GM20000 (cell line): ENCODE results near the gene IQGAP3.
"Not testable (repeated sequence)": the region's sequence is repeated elsewhere in the genome, so short reads cannot be mapped to it uniquely, and the experiment has no call there.

Source experiments
- DNase-seq: peaks from one replicate; pipeline ENCODE4 v3.0.0; 2012; ENCODE audit warnings: low spot score
- TF ChIP-seq, protein P1 (sequence below): IDR thresholded peaks from 2 replicates; pipeline ENCODE4 v1.5.1; 2012; ENCODE audit warnings: mild to moderate bottlenecking, control low read depth; ENCODE audit errors: extremely low read depth, missing control alignments

Gene IQGAP3, protein sequence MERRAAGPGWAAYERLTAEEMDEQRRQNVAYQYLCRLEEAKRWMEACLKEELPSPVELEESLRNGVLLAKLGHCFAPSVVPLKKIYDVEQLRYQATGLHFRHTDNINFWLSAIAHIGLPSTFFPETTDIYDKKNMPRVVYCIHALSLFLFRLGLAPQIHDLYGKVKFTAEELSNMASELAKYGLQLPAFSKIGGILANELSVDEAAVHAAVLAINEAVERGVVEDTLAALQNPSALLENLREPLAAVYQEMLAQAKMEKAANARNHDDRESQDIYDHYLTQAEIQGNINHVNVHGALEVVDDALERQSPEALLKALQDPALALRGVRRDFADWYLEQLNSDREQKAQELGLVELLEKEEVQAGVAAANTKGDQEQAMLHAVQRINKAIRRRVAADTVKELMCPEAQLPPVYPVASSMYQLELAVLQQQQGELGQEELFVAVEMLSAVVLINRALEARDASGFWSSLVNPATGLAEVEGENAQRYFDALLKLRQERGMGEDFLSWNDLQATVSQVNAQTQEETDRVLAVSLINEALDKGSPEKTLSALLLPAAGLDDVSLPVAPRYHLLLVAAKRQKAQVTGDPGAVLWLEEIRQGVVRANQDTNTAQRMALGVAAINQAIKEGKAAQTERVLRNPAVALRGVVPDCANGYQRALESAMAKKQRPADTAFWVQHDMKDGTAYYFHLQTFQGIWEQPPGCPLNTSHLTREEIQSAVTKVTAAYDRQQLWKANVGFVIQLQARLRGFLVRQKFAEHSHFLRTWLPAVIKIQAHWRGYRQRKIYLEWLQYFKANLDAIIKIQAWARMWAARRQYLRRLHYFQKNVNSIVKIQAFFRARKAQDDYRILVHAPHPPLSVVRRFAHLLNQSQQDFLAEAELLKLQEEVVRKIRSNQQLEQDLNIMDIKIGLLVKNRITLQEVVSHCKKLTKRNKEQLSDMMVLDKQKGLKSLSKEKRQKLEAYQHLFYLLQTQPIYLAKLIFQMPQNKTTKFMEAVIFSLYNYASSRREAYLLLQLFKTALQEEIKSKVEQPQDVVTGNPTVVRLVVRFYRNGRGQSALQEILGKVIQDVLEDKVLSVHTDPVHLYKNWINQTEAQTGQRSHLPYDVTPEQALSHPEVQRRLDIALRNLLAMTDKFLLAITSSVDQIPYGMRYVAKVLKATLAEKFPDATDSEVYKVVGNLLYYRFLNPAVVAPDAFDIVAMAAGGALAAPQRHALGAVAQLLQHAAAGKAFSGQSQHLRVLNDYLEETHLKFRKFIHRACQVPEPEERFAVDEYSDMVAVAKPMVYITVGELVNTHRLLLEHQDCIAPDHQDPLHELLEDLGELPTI (N-terminal part only)

DNA sequence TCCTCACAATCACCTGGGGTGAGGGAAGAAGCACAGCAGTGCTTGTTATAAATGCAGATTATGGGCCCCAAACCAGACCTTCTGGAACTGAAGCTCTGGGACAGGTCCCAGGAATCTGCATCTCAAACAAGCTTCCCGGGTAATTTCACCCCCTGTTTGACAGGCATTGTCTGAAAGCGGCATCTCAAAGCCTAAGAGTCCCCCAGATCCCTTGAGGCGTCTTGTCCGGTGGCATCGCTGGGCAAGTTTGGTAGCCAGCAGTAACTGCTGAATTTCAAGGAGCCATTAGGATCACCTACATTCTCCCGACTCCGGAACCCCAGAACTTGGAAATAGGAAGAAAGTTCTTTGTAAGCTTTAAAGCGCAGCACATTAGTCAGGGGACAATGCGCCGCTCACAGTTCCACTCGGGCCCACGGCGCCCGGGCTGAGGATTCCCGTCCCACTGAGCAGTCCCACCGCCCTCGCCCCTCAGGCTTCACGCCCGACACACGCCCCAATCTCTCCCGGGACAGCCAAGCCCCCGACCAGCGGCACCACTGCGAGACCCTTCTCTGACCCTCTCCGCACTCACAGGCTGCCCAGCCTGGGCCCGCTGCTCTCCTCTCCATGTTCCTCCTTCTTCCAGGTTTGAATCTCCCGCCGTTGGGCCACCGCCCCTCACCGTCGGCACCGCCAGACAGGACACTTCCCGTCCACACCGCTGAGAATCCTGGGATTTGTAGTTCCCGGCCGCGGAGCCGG lies at the start of gene IQGAP3:
IQGAP3 (minus strand) TSS at position 647 of the 744 bp plus-strand sequence; CDS start at position 611, 36 bp downstream.
- DNase-seq, result peak; percentile 90
- TF ChIP-seq, protein P1, sequence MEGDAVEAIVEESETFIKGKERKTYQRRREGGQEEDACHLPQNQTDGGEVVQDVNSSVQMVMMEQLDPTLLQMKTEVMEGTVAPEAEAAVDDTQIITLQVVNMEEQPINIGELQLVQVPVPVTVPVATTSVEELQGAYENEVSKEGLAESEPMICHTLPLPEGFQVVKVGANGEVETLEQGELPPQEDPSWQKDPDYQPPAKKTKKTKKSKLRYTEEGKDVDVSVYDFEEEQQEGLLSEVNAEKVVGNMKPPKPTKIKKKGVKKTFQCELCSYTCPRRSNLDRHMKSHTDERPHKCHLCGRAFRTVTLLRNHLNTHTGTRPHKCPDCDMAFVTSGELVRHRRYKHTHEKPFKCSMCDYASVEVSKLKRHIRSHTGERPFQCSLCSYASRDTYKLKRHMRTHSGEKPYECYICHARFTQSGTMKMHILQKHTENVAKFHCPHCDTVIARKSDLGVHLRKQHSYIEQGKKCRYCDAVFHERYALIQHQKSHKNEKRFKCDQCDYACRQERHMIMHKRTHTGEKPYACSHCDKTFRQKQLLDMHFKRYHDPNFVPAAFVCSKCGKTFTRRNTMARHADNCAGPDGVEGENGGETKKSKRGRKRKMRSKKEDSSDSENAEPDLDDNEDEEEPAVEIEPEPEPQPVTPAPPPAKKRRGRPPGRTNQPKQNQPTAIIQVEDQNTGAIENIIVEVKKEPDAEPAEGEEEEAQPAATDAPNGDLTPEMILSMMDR, result no peak

DNA sequence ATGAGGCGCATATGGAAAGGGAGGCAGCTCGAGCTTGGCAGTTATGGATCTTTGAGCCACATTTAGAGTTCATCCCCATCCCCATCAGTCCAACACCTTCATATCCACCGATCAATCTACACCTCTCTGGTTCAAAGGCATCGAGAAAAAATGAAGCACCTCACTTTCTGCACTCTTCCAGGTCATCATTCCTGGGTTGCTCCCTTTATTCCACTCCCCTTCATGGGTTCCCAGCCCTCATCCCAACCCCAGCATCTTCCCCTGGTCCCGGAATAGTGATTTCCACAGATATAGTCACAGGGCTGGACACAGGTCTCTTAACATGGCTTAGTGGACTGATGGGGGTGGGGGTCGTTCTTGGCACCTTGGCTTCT lies 47.2 kb upstream of the IQGAP3 start:
- no peak for DNase-seq
- TF ChIP-seq, protein P1, result no peak

DNA sequence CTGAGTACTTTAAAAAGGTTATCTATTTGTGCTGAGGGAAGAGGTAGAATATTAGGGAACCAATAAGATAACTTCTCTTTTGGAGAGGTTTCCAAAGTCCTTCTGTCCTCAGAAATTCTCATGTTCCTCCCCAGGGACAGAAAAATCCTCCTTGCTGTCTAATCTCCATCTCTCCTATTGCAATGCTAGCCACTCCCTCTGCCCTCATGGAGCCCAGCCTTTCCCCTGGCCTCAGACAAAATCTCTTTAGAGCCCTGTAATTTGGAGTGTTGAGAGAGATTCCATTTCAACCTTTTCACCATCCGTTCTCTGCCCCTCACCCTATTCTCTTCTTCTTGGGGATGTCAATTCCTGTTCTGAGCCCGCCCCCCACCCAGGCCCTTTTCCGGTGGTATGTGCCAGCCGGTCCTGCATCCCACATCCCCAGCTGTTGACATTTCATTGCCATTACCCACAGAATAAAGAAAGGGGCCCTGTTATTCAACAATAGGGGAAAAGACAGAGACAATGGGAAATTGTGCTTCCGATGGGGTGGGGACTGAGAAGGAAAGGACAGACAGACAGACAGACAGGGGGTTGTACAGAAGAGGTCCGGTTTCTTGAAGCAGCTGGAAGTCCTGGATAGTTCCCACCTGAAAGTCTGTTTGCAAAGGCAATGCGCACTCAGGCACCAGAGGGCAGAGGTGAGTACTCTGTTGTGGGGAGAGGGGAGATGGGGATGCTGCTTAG lies 46.7 kb upstream of the IQGAP3 start, which contains the start of gene HAPLN2:
HAPLN2 (plus strand) TSS at position 563 of the 729 bp plus-strand sequence. CDS start 4,076 bp downstream, outside the sequence.
- DNase-seq, result no peak
- TF ChIP-seq, protein P1, result peak; percentile 45

DNA sequence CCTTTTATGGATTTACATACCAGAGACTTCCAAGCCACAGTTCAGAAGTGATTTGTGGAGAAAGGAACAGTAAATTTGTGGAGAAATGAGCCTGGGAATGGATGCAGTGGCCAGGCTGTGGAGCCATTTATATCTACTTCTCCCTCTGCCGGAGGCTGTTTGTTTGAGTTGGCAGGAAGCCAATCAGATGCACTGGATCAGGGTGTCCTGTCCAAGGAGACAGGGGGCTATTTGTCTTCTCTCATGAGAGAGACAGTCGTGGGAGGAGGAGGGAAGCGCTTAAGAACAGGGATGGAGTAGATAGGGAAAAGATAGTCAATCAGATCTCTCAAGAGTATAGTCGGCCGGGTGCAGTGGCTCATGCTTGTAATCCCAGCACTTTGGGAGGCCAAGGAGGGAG lies 44.1 kb upstream of the IQGAP3 start:
- TF ChIP-seq, protein P1, result no peak
- no peak for DNase-seq

DNA sequence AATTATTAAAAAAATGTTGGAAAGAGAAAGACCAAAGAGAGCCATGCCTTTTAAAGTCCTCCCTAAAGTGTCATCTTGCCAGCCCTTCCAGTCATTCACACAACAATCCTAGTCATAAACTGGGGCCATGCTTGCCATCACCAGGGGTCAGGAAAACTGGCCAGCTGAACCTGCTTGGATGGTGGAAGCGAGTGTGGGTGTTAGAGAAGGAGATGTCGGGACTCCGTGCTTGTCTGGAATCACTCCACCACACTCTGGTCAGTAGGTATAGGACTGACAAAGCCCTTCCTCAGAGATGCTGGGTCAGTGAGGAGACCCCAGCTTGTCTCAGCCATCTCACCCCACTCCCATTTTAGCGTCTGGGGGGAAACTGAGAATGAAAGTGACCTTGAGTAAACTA lies 43.6 kb upstream of the IQGAP3 start:
- TF ChIP-seq, protein P1, result no peak
- no peak for DNase-seq

DNA sequence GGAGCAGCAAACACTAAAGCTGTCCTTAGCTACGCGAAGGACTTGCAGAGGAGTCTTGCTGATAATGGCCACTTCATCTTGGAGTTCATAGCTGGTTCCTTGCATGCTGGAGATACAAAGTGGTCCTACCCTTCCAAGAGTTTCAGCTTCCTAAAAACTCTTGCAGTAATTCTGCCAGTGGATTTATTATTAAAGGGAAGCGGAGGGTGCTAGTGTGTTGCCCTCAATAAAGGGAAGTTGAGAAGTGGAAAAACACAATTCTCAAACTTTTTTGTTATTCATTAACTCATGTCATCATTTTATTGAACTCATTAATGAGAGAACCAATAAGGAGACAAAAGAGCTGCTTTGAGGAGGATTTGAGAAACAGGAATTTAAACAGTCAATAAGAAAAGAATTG lies 40.3 kb upstream of the IQGAP3 start:
- DNase-seq, result no peak
- TF ChIP-seq, protein P1, result no peak

DNA sequence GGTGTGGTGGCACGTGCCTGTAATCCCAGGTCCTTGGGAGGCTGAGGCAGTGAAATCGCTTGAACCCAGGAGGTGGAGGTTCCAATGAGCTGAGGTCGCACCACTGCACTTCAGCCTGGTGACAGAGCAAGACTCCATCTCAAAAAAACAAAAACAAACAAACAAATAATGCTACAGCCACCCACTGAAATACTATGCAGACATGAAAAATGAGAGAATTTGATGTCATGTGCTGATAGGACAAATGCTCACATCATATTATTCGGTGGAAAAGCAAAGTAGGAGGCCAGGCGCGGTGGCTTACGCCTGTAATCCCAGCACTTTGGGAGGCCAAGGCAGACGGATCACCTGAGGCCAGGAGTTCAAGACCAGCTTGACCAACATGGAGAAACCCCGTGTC lies 37.7 kb upstream of the IQGAP3 start:
- not testable (repeated sequence) for DNase-seq
